Testis (tissue), 2 donors: Measurements from ENCODE around the gene GSC2.

Source experiments
- POLR2A ChIP-seq: fragments of 450-650 bp; IDR thresholded peaks from one replicate; pipeline ENCODE4 v1.6.1; 2017; ENCODE audit warnings: antibody characterized with exemption, mild to moderate bottlenecking, moderate library complexity
- TF ChIP-seq, protein P1 (sequence below), 3 experiments: fragments of 450-650 bp in 2 of 3; fragments of 200-600 bp in 1 of 3; sonication (generic) in 1 of 3; IDR thresholded peaks; one replicate each; pipeline ENCODE4 v1.5.1; 2016 to 2019; ENCODE audit warnings: antibody characterized with exemption in 3 of 3, mild to moderate bottlenecking in 2 of 3, moderate library complexity in 1 of 3

DNA sequence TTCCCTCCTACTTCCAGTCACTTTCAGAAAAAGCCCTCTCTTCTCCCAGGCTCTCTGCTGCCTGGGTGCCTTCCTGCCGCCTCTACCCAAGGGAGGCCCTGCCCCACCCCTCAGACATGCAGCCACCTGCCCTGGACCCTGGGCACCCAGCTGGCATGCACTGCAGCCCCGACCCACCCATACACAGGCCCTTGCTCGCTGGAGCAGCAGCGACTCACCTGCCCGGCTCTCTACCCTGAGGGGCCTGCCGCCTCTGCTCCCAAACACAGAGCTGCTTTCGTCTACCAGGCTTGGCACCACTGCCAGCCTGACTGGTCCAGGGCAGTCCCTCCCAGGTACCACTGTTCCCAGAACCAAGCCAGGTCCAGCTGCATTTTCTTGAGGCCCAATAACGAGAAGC, 20.2 kb downstream of the GSC2 start:
- TF ChIP-seq POLR2A: no peak
- TF ChIP-seq, protein P1, sequence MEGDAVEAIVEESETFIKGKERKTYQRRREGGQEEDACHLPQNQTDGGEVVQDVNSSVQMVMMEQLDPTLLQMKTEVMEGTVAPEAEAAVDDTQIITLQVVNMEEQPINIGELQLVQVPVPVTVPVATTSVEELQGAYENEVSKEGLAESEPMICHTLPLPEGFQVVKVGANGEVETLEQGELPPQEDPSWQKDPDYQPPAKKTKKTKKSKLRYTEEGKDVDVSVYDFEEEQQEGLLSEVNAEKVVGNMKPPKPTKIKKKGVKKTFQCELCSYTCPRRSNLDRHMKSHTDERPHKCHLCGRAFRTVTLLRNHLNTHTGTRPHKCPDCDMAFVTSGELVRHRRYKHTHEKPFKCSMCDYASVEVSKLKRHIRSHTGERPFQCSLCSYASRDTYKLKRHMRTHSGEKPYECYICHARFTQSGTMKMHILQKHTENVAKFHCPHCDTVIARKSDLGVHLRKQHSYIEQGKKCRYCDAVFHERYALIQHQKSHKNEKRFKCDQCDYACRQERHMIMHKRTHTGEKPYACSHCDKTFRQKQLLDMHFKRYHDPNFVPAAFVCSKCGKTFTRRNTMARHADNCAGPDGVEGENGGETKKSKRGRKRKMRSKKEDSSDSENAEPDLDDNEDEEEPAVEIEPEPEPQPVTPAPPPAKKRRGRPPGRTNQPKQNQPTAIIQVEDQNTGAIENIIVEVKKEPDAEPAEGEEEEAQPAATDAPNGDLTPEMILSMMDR (IDR thresholded peaks at IDR 0.05): no peak
